Activated T-cell treated with anti-CD3 and anti-CD28 coated beads, Interleukin-2, amount 50 U/mL, for 4 hours (primary cell): ENCODE data around the gene ITGB1BP1. TPM values are rescaled to one million over a fixed set of nuclear protein-coding genes. Genes with fewer than 3 reads are reported as not detected.

Experiments used
- ATAC-seq, 2 donors: fragments of 200-7000 bp; cut with Tn5 transposase; one replicate each; pipeline ENCODE4 v1.10.0; 2021
- DNase-seq: peaks from one replicate; pipeline ENCODE4 v3.0.0-alpha.2; 2020
- H3K27me3 Mint-ChIP-seq: one replicate; pipeline ENCODE4 v1.8.0; 2021; ENCODE audit warnings: low read depth, mixed read lengths
- H3K36me3 Mint-ChIP-seq: one replicate; pipeline ENCODE4 v1.8.0; 2022; ENCODE audit warnings: mixed read lengths; ENCODE audit not compliant: insufficient read depth
- H3K4me1 Mint-ChIP-seq: one replicate; pipeline ENCODE4 v1.8.0; 2021; ENCODE audit warnings: low read depth, mixed read lengths
- H3K4me3 Mint-ChIP-seq: one replicate; pipeline ENCODE4 v1.8.0; 2021; ENCODE audit warnings: mild to moderate bottlenecking, moderate library complexity, mixed read lengths
- H3K9me3 Mint-ChIP-seq: one replicate; pipeline ENCODE4 v1.8.0; 2021; ENCODE audit warnings: mixed read lengths
- total RNA-seq, 3 donors: library from RNA; stranded (reverse); gene quantifications; one replicate each; pipeline ENCODE4 v1.2.1, GENCODE V29; 2021

The ITGB1BP1 gene
- total RNA-seq, 3 donors from 2014 or later: 90.2 to 137 (median 119) TPM

DNA sequence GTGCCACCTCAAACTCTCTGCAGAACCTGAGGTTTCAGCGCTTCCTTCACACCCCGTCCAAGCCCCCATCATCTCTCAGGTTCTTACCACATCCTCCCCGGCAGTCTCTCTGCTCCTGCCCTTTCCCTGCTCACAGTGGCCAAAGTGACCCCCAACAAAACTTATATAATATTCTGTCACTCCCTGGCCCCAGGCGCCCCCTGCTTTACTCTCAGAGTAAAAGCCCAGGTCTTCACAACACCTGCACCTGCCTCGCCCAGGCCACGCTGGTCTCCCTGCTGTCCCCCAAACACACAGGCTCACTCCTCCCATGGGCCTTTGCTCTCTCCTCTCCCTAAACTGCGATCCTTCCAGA is 6.4 kb downstream of the ITGB1BP1 start:
- no peaks in the 10 kb centered on the region for H3K27me3 Mint-ChIP-seq
- peaks cover 32% of the 10 kb centered on the region for H3K36me3 Mint-ChIP-seq
- H3K9me3 Mint-ChIP-seq: no peaks in the 10 kb centered on the region
- DNase-seq (no peak), ATAC-seq (no peak)
- no peak overlapping the region for H3K4me3 Mint-ChIP-seq
- H3K4me1 Mint-ChIP-seq: peaks cover 47% of the 10 kb centered on the region

DNA sequence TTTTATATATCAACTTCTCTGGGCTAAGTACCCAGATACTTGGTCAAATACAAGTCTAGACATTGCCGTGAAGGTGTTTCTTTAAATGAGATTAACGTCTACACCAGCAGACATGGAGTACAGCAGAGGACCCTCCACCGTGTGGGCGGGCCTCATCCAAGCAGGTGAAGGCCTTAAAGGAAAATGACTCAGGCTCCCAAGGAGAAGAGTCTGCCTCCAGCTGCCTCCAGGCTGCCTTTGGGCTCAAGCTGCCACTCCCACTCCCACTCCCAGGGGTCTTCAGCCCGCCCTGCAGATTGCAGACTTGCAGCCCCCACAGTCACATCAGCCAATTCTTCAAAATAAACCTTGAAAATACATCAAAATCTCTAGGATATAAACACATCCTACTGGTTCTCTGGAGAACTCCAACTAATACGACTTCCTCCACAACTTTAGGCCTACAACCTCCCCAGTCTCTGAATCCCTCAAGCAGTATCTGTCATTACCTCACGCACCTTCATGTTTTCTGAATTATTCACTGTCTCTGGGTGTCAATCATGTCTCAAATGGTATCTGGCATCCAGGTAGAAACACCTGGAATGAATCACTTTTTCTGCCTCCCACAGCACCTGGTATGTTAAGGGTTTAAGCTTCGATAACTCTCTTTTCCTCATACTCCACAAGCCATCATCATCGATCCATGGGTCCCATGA is 6.9 kb downstream of the ITGB1BP1 start:
- DNase-seq (no peak), ATAC-seq (no peak)
- peaks cover 33% of the 10 kb centered on the region for H3K36me3 Mint-ChIP-seq
- H3K27me3 Mint-ChIP-seq: no peaks in the 10 kb centered on the region
- H3K4me1 Mint-ChIP-seq: peaks cover 43% of the 10 kb centered on the region
- H3K4me3 Mint-ChIP-seq: no peak overlapping the region
- no peaks in the 10 kb centered on the region for H3K9me3 Mint-ChIP-seq

DNA sequence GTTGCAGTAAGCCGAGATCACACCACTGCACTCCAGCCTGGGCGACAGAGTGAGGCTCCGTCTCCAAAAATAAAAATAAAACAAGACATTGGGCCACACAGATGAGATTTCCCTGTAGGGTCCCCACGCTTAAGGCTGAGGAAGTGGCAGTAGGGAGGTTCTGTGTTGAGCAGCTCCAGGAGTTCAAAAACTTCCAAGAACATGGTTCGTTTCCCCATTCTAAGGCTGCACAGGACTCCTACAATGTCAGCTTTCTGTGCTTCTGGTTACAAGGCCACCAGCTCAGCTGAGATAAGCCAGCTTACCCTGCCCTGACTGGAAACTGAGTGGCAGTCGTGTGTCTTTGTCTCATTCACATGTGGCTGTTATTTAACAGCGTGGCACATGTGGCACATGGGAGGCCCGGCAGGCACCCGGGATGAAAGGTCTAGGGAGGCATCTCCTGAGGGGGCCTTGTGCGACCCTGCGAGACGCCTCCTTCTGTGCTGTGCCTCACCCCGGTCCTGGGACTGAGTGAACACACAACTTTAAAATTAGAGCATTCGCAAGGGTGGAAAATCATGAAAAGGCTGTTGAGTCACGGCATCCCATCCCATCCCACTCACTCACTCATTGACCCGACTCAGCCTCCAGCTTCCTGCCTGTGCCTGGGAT is 7.7 kb downstream of the ITGB1BP1 start:
- no peak for DNase-seq
- Mint-ChIP-seq H3K9me3 (no peaks in the 10 kb centered on the region), H3K27me3 (no peaks in the 10 kb centered on the region), H3K4me1 (peaks cover 38% of the 10 kb centered on the region), H3K4me3 (no peak overlapping the region), H3K36me3 (peaks cover 31% of the 10 kb centered on the region)
- ATAC-seq: no peak

DNA sequence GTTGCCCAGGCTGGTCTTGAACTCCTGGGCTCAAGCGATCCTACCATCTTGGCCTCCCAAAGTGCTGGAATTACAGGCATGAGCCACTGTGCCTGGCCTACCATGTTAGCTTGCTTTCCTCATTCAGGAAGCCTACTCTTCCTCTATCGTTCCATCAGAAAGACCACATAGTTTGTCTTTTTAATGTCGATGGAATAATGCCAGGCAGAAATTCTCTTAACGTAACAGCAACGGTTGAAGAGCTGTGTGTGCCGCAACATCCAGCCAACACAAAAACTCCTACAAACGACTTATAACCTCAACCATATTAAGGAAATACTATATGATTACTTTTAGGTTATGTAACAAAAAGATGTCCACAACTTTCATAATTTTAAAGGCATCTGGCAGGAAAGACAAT is 10.5 kb downstream of the ITGB1BP1 start:
- ATAC-seq (no peak), DNase-seq (no peak)
- Mint-ChIP-seq H3K36me3 (peaks cover 26% of the 10 kb centered on the region), H3K9me3 (no peaks in the 10 kb centered on the region), H3K4me1 (peaks cover 18% of the 10 kb centered on the region), H3K27me3 (no peaks in the 10 kb centered on the region), H3K4me3 (no peak overlapping the region)

DNA sequence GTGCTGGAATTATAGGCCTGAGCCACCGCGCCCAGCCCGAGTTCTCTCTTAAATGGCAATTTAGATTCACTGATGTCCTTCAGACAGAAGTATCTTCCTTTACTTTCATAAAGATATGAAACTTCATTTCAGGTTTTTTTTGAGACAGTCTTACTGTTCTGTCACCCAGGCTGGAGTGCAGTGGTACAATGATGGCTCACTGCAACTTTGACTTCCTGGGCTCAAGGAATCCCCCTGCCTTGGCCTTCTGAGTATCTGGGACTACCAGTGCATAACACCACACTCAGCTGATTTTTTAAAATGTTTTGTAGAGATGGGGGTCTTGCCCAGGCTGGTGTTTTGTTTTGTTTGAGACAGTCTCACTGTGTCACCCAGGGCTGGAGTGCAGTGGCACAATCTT is 13.2 kb downstream of the ITGB1BP1 start:
- Mint-ChIP-seq H3K9me3 (no peaks in the 10 kb centered on the region), H3K36me3 (peaks cover 24% of the 10 kb centered on the region), H3K27me3 (no peaks in the 10 kb centered on the region), H3K4me3 (no peak overlapping the region), H3K4me1 (peaks cover 3% of the 10 kb centered on the region)
- ATAC-seq (no peak), DNase-seq (no peak)

DNA sequence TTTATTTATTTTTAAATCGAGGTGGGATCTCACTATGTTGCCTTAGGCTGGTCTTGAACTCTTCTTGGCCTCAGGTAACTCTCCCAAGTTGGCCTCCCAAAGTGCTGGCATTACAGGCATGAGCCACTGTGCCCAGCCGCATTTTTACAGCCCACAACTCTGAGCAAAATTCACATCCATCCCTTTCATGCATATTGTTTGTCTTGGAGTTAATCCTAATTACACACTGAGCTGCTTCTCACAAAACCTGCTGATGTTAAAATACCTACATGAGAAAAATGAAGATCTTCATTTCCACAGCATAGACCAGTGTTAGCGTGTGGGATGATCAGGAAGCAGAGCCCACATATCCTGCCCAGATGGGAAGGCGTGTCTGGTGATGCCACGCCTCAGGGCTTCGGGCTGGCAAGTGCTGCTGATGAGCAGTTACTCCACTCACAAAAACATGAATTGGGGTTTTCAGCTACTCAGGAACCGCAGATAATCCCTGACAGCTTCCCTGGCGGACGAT is 14.6 kb downstream of the ITGB1BP1 start:
- Mint-ChIP-seq H3K27me3 (no peaks in the 10 kb centered on the region), H3K36me3 (peaks cover 18% of the 10 kb centered on the region), H3K9me3 (no peaks in the 10 kb centered on the region), H3K4me3 (no peak overlapping the region), H3K4me1 (no peaks in the 10 kb centered on the region)
- ATAC-seq (no peak), DNase-seq (no peak)

DNA sequence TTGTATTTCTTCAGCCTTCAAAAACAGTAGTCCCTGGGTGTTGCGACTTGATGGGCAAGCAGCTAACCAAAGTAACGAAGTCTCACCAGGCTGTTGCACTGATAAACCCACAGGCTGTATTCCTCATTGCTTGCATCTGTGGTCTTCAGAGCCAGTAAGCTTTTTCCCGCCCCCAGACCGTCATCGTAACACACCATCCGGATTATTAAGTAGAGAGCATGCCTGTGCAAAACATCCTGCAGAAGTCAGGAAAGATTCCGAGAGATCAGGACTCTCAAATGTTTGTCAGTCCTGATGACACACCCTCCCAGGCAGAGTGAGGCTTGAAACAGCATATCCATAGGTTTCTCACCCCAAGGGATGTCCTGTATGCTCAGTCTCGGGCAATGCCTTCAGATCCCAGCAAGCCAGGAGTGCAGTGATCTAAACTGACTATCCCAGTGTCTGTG is 15.9 kb downstream of the ITGB1BP1 start:
- Mint-ChIP-seq H3K27me3 (no peaks in the 10 kb centered on the region), H3K4me1 (no peaks in the 10 kb centered on the region), H3K4me3 (no peak overlapping the region), H3K36me3 (peaks cover 22% of the 10 kb centered on the region), H3K9me3 (no peaks in the 10 kb centered on the region)
- no peak for DNase-seq
- no peak for ATAC-seq

DNA sequence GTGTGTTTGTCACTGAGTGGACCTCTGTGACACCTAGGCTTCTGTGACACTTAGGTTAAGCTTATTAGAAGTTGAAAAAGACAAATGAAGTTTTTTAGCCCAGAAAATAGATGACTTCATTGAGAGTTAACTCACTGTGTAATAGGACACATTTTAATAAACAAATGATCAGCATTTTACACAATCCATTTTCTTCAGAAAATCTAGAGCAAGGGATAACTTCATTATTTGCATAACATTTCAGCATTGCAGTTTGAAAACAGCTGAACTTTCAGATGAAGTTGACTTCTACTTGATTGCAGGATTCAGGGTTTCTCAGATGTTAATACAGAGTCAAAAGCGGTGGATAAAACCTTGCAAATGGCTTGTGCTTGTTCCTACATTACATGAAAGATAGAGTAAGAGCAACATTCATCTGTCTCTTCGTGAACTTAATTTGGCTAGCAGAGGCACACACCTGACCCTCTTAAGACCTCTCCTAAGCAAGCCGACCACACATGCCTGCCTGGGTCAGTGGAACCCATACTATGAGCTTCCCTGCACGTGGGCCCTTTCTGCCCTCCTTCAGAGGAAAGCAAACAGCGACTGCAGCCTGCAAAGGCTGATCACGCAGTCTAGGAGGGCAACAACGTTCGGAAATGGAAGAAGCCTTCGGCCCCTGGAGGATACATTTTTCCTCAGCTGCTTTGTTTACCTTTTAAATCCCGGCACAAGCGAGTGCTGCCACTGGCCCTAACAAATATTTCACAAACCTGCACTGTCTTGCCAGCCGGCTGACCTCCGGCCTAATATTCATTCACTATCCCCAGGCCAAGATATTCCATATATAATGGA is 16.6 kb downstream of the ITGB1BP1 start:
- peaks cover 20% of the 10 kb centered on the region for H3K36me3 Mint-ChIP-seq
- no peaks in the 10 kb centered on the region for H3K27me3 Mint-ChIP-seq
- no peak overlapping the region for H3K4me3 Mint-ChIP-seq
- ATAC-seq: no peak
- H3K4me1 Mint-ChIP-seq: no peaks in the 10 kb centered on the region
- DNase-seq: no peak
- H3K9me3 Mint-ChIP-seq: no peaks in the 10 kb centered on the region

DNA sequence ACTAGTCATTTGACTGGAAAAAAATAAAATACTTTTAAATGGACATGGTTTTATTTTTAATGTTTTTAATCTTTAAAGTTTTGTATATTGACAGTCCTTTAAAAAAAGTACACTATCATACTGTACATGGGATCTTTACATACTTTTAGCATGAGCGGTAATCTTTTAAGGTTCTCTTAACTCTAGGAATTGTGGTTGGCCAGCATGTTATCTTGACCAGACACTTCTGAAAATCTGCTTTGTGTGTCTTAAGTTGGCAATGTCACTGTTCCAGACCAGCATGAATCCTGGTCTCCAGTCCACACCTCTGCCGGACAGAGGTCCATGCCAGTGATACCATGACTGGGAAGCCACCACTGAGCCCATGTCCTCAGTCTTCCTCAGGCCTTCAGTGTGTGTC is 17.7 kb downstream of the ITGB1BP1 start:
- Mint-ChIP-seq H3K36me3 (peaks cover 20% of the 10 kb centered on the region), H3K4me3 (no peak overlapping the region), H3K4me1 (peaks cover under 1% of the 10 kb centered on the region), H3K27me3 (no peaks in the 10 kb centered on the region), H3K9me3 (no peaks in the 10 kb centered on the region)
- no peak for DNase-seq
- ATAC-seq: no peak

DNA sequence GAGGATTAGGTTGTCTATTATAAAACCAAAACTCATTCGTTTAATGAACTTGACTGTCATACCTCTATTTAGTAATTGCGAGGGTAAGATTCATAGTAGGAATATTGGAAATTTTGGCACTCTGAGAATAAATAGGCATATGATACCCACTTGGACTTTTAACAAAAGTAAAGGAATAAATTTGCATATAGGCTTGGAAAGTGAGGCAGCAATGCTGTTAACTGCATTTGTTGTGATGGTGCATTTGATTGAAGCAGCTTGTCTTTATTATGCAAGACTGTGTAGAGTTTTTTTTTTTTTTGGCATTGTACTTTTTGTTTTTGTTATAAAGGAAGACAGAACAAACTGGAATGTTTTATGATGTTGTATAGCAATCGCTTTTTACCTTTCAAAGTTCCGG is 18.9 kb downstream of the ITGB1BP1 start:
- peaks cover 20% of the 10 kb centered on the region for H3K36me3 Mint-ChIP-seq
- DNase-seq (no peak), ATAC-seq (no peak)
- H3K27me3 Mint-ChIP-seq: no peaks in the 10 kb centered on the region
- H3K4me1 Mint-ChIP-seq: peaks cover 4% of the 10 kb centered on the region
- no peaks in the 10 kb centered on the region for H3K9me3 Mint-ChIP-seq
- no peak overlapping the region for H3K4me3 Mint-ChIP-seq

DNA sequence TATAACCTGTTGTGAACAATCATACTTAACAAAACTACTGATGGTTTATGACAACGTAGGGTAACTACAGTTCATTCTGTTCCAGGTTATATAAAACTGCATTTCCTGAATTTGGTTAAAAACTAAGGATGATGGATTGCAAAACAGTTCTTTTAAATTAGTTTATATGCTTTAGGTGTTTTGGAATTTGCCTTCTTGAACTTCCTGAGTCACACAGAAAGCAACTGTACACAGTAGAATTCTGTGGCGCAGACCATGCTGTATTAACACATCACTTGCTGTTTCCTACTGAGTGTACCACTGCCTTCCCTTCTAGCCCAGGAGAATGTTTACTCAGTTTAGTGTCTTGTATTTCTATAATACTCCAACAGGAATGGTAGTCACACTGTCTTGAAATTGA is 19.4 kb downstream of the ITGB1BP1 start:
- Mint-ChIP-seq H3K4me1 (peaks cover 4% of the 10 kb centered on the region), H3K9me3 (no peaks in the 10 kb centered on the region), H3K36me3 (peaks cover 20% of the 10 kb centered on the region), H3K4me3 (no peak overlapping the region), H3K27me3 (no peaks in the 10 kb centered on the region)
- no peak for ATAC-seq
- no peak for DNase-seq

DNA sequence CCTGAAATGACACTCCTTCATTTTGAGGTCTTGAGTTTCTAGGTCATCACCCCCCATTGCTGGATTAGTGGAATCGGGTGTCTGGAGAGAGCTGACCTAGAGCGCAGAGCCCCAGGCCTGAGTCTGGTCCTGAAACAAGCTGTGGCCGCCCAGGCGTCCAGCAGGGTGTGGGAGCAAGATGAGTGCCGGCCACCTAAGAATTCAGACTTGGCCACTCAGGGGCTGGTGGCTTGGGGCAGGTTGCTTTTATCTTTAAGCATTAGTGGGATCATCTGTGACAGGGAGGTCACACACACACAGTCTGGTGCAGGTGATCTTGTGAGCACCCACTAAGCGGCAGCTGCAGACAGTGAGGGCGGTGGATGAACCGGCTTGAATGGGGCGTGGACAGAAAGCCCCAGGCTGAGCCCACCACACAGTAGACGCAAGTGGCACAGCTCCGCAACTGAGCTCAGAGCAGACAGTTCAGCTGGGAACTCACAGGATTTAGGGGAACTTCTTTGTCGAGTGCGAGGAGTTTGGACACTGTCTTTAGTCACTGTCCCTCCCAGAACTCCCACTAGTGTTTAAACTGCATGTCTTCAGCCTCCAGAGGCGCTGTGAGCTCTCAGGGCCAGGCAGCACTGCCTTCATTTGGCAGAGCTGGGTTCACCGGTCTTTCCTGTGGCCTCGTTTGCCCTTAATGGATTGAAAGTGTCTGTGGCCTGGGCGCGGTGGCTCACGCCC is 21.5 kb downstream of the ITGB1BP1 start:
- Mint-ChIP-seq H3K36me3 (peaks cover 14% of the 10 kb centered on the region), H3K4me3 (no peak overlapping the region), H3K4me1 (peaks cover 4% of the 10 kb centered on the region), H3K27me3 (peaks cover 1% of the 10 kb centered on the region), H3K9me3 (no peaks in the 10 kb centered on the region)
- ATAC-seq (no peak), DNase-seq (no peak)

DNA sequence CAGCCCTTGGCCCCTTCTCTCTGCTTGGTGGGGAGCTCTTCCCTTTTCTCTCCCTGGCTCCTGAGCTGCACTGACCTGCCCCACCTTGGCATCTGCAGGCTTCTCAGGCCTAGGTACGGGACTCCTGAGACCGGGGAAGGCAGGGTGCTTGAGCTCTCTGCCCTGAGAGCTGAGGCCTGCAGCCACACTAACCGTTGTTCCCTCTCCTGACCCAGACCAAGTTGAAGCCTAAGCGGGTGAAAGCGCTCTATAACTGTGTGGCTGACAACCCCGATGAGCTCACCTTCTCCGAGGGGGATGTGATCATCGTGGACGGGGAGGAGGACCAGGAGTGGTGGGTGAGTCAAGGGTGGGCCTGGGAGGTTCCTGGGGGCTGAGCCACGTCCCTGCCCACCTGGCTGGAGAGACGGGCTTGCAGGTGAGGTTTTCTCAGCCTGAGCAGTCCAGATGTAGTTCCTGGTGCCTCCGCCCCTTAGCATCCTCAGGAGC is 22.2 kb downstream of the ITGB1BP1 start:
- H3K4me1 Mint-ChIP-seq: peaks cover 4% of the 10 kb centered on the region
- H3K4me3 Mint-ChIP-seq: no peak overlapping the region
- no peak for ATAC-seq
- DNase-seq: no peak
- H3K9me3 Mint-ChIP-seq: no peaks in the 10 kb centered on the region
- peaks cover 12% of the 10 kb centered on the region for H3K36me3 Mint-ChIP-seq
- peaks cover 1% of the 10 kb centered on the region for H3K27me3 Mint-ChIP-seq
